Suprapubic skin (tissue), 3 donors: Measurements from ENCODE around the gene RFX3.

Experiments
- EP300 ChIP-seq: sonication (generic); formaldehyde crosslinking; IDR thresholded peaks from one replicate; pipeline ENCODE4 v1.6.1; 2017; ENCODE audit warnings: antibody characterized with exemption
- POLR2A ChIP-seq, 2 donors: fragments of 450-650 bp; IDR thresholded peaks; one replicate each; pipeline ENCODE4 v1.6.1; 2017; ENCODE audit warnings: antibody characterized with exemption in 2 of 2, mild to moderate bottlenecking in 2 of 2, moderate library complexity in 2 of 2
- TF ChIP-seq, protein P1 (sequence below), 2 donors: fragments of 200-600 bp in 1 of 2; fragments of 450-650 bp in 1 of 2; sonication (generic) in 1 of 2; IDR thresholded peaks; one replicate each; pipeline ENCODE4 v1.5.1; 2016 to 2019; ENCODE audit warnings: antibody characterized with exemption in 2 of 2, mild to moderate bottlenecking in 1 of 2, moderate library complexity in 1 of 2

DNA sequence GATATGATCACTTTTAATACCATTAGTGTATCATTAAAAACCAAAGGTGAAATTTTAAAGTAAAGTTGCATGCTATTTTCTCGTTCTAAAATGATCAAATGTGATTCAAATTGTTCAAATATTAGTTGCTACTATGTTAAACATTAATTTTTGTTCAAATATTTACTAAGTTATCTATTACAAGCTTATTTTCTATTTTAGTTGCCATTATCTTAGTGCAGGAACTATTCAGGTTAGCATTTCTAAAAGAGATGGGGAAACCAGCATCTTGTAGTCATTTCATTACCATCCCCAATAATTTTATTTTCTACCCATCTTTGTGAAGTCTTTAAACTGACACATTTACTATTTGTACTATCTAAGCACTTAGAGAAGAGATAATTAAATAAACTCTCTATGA, 166.0 kb downstream of the RFX3 start:
- TF ChIP-seq, protein P1, sequence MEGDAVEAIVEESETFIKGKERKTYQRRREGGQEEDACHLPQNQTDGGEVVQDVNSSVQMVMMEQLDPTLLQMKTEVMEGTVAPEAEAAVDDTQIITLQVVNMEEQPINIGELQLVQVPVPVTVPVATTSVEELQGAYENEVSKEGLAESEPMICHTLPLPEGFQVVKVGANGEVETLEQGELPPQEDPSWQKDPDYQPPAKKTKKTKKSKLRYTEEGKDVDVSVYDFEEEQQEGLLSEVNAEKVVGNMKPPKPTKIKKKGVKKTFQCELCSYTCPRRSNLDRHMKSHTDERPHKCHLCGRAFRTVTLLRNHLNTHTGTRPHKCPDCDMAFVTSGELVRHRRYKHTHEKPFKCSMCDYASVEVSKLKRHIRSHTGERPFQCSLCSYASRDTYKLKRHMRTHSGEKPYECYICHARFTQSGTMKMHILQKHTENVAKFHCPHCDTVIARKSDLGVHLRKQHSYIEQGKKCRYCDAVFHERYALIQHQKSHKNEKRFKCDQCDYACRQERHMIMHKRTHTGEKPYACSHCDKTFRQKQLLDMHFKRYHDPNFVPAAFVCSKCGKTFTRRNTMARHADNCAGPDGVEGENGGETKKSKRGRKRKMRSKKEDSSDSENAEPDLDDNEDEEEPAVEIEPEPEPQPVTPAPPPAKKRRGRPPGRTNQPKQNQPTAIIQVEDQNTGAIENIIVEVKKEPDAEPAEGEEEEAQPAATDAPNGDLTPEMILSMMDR (IDR thresholded peaks at IDR 0.05) = no peak
- TF ChIP-seq EP300 = no peak
- no peak for TF ChIP-seq POLR2A (IDR thresholded peaks at IDR 0.05)
